Esophagus squamous epithelium (tissue), 4 donors: Measurements from ENCODE around the gene SH3RF2.

Experiments
- CTCF ChIP-seq, 6 experiments: fragments of 450-650 bp in 4 of 6; fragments of 200-600 bp in 2 of 6; sonication (generic) in 2 of 6; IDR thresholded peaks; one replicate each; pipeline ENCODE4 v1.5.1; 2016 to 2019; ENCODE audit warnings: antibody characterized with exemption in 6 of 6, mild to moderate bottlenecking in 4 of 6, moderate library complexity in 4 of 6
- POLR2A ChIP-seq, 4 donors: fragments of 450-650 bp; IDR thresholded peaks; one replicate each; pipeline ENCODE4 v1.6.1; 2017; ENCODE audit warnings: antibody characterized with exemption in 4 of 4, mild to moderate bottlenecking in 4 of 4, moderate library complexity in 3 of 4

GRCh38 chr5:145953202-145953601 lies 16.8 kb downstream of the SH3RF2 start:
- TF ChIP-seq CTCF (IDR thresholded peaks at IDR 0.05) (no peak), POLR2A (IDR thresholded peaks at IDR 0.05) (no peak)
